ENCODE measurements around the gene SP6.

Gene SP6

GRCh38 chr17:47843391-47843730, 7.6 kb downstream of the SP6 start:
- peaks cover 8% of the 10 kb centered on the region for H3K79me2 ChIP-seq (ENCODE audit: insufficient read depth, low read length)
- peaks cover 9% of the 10 kb centered on the region for H3K36me3 ChIP-seq (ENCODE audit: insufficient read depth, low read length)
- H3K9ac ChIP-seq (ENCODE audit: low read depth, low read length), result no peak overlapping the region
- H4K20me1 ChIP-seq (ENCODE audit: insufficient read depth, low read length), result no peaks in the 10 kb centered on the region
- TF ChIP-seq CTCF (IDR thresholded peaks at IDR 0.05; ENCODE audit: borderline replicate concordance, extremely low read depth, low read length, poor library complexity, severe bottlenecking) (no peak), EZH2 (IDR thresholded peaks at IDR 0.05; ENCODE audit: borderline replicate concordance, low read depth, low read length, severe bottlenecking) (no peak)
- H3K27ac ChIP-seq (ENCODE audit: low read length), result no peak overlapping the region
- no peak overlapping the region for H3K4me2 ChIP-seq (ENCODE audit: insufficient read depth, low read length)
- peaks cover 28% of the 10 kb centered on the region for H3K4me1 ChIP-seq (ENCODE audit: insufficient read depth, low read length)
- DNase-seq (no peak), ATAC-seq (ENCODE audit: insufficient read depth, low read depth) (no peak)
- H3K27me3 ChIP-seq (ENCODE audit: insufficient read depth, low read length, poor library complexity), result peaks cover 5% of the 10 kb centered on the region
- no peak overlapping the region for H3K4me3 ChIP-seq (ENCODE audit: low read depth in 1 of 2, low read length in 2 of 2)
- no peaks in the 10 kb centered on the region for H3K9me3 ChIP-seq (ENCODE audit: insufficient read depth, low read length, severe bottlenecking)
- no peak overlapping the region for H2AFZ ChIP-seq (ENCODE audit: low read depth, low read length)

GRCh38 chr17:47841488-47842291, 9.3 kb downstream of the SP6 start:
- no peak for ATAC-seq (ENCODE audit: insufficient read depth, low read depth)
- H3K9ac ChIP-seq (ENCODE audit: low read depth, low read length), result peak overlapping the region; percentile 69
- H3K4me3 ChIP-seq (ENCODE audit: low read depth in 1 of 2, low read length in 2 of 2), result peak overlapping the region; percentile 46 to 74; a peak in 3 of 4 replicates

GRCh38 chr17:47840742-47841487, 10.0 kb downstream of the SP6 start, which contains the start of gene SCRN2:
SCRN2 (minus strand) TSS chr17:47841273; CDS start chr17:47840843, 430 bp downstream.
- peaks cover 3% of the 10 kb centered on the region for H3K27me3 ChIP-seq (ENCODE audit: insufficient read depth, low read length, poor library complexity)
- ATAC-seq (ENCODE audit: insufficient read depth, low read depth) (peak; percentile 89), DNase-seq (peak; percentile 92)
- peaks cover 8% of the 10 kb centered on the region for H3K79me2 ChIP-seq (ENCODE audit: insufficient read depth, low read length)
- peak within 1 kb of the TSS; percentile 92 for H2AFZ ChIP-seq (ENCODE audit: low read depth, low read length)
- H3K4me2 ChIP-seq (ENCODE audit: insufficient read depth, low read length), result peak within 1 kb of the TSS; percentile 70
- peak within 1 kb of the TSS; percentile 68 for H3K27ac ChIP-seq (ENCODE audit: low read length)
- peaks cover 28% of the 10 kb centered on the region for H3K4me1 ChIP-seq (ENCODE audit: insufficient read depth, low read length)
- peak within 1 kb of the TSS; percentile 46 to 74; a peak in 3 of 4 replicates for H3K4me3 ChIP-seq (ENCODE audit: low read depth in 1 of 2, low read length in 2 of 2)
- peak within 1 kb of the TSS; percentile 69 for H3K9ac ChIP-seq (ENCODE audit: low read depth, low read length)
- no peaks in the 10 kb centered on the region for H3K9me3 ChIP-seq (ENCODE audit: insufficient read depth, low read length, severe bottlenecking)
- peaks cover 21% of the 10 kb centered on the region for H3K36me3 ChIP-seq (ENCODE audit: insufficient read depth, low read length)
- H4K20me1 ChIP-seq (ENCODE audit: insufficient read depth, low read length), result no peaks in the 10 kb centered on the region
- TF ChIP-seq EZH2 (IDR thresholded peaks at IDR 0.05; ENCODE audit: borderline replicate concordance, low read depth, low read length, severe bottlenecking) (no peak), CTCF (IDR thresholded peaks at IDR 0.05; ENCODE audit: borderline replicate concordance, extremely low read depth, low read length, poor library complexity, severe bottlenecking) (peak; percentile 99)

More at GRCh38 chr17:47841488-47842291, 9.3 kb downstream of the SP6 start:
- peak overlapping the region; percentile 68 for H3K27ac ChIP-seq (ENCODE audit: low read length)
- H3K27me3 ChIP-seq (ENCODE audit: insufficient read depth, low read length, poor library complexity), result peaks cover 5% of the 10 kb centered on the region
- peaks cover 28% of the 10 kb centered on the region for H3K4me1 ChIP-seq (ENCODE audit: insufficient read depth, low read length)
- peak overlapping the region; percentile 70 for H3K4me2 ChIP-seq (ENCODE audit: insufficient read depth, low read length)
- no peak for TF ChIP-seq CTCF (IDR thresholded peaks at IDR 0.05; ENCODE audit: borderline replicate concordance, extremely low read depth, low read length, poor library complexity, severe bottlenecking)
- TF ChIP-seq EZH2 (IDR thresholded peaks at IDR 0.05; ENCODE audit: borderline replicate concordance, low read depth, low read length, severe bottlenecking), result no peak
- H3K79me2 ChIP-seq (ENCODE audit: insufficient read depth, low read length), result peaks cover 8% of the 10 kb centered on the region
- no peak for DNase-seq
- no peaks in the 10 kb centered on the region for H3K9me3 ChIP-seq (ENCODE audit: insufficient read depth, low read length, severe bottlenecking)
- H4K20me1 ChIP-seq (ENCODE audit: insufficient read depth, low read length), result no peaks in the 10 kb centered on the region
- H2AFZ ChIP-seq (ENCODE audit: low read depth, low read length), result peak overlapping the region; percentile 92
- peaks cover 16% of the 10 kb centered on the region for H3K36me3 ChIP-seq (ENCODE audit: insufficient read depth, low read length)
